ENCODE measurements around the gene RAD18.

Gene RAD18

DNA sequence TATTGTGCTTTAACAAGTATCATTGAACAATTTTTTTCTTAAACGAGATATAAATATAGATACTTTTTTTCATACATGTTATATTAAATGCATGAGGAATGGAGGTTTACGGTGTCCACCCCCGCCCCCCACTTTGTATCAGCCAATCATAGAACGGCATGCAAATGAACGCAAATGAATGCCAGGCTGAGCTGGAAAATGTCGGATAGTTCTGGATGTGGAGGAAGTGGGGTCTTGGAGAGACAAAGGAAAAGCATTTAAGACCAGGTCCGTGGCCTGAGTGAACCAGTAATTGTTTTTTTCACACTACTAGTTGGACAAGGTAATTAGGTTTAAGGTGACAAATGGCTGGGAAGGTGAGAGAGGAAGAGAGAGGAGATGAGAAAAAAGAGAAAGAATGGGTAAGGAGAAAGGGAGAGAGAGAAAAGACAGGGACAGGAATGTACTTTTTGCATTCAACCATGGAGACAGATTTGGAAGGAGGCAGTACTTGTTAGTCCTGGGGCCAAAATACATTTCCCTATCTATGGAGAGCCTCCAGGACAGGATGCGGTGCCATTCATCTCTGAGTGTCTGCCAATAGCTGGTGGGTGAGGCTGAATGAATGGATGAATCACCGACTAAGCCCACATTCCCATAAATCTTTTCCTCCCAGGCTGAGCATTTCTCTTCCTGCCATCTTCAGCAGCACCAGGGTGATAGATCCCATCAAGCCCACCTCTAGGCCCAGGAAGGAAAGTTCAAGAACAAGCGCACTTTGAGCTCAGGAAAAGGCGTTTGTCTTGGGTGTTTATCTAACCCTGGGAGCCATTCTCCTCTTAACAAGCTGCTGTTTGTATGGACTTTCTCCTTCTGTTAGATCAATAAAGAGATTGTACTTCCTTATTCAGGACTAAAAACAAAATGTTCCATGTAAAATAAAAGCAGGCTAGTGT lies 1.4 kb upstream of the RAD18 start:
- no peak for DNase-seq (ENCODE audit: low read depth)

DNA sequence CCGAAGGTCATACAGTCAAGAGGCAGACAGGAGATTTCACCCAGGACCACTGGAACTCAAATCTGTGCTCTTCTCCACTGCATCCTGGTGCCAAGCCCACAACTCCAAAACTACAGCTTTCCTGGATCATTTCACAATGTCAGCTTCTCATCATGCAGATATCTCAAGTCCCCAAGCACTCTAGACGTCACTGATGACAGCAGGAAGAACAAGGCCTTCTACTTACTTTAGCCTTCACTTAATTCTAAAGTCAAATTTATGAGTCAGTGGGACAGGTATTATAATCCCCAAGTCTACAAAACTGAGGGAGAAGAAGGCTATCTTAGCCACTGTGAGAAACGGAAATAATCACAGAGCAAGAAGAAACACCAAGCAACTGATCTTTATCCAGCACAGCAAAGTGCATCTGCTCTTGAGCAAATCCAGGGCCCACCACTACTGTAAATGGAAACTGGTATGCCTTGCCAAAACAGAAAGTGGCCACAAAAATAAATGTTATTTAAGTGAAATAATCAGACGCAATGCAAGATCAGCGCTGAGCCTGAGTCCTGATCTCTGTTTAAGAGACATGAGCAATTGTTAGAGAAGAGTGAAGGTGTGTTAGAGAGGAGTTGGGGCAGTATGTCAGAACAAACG lies 928 bp downstream of the RAD18 start:
- DNase-seq (ENCODE audit: low read depth) = no peak

DNA sequence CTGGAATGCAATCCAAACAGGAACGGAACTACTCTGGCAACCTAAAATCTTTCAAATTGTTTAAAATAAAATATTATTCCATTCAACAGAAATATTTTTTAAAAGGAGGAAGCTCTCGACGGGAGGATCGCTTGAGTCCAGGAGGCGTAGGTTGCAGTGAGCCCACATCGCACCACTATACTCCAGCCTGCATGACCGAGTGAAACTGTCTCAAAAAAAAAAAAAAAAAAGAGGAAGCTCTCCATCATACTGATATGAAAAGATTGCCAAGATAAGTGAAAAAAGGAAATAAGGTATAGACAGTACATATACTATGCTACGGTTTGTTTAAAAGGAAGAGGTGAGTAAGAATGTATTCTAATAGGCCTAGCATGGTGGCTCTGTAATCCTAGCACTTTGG lies 3.6 kb downstream of the RAD18 start:
- no peak for DNase-seq (ENCODE audit: low read depth)

DNA sequence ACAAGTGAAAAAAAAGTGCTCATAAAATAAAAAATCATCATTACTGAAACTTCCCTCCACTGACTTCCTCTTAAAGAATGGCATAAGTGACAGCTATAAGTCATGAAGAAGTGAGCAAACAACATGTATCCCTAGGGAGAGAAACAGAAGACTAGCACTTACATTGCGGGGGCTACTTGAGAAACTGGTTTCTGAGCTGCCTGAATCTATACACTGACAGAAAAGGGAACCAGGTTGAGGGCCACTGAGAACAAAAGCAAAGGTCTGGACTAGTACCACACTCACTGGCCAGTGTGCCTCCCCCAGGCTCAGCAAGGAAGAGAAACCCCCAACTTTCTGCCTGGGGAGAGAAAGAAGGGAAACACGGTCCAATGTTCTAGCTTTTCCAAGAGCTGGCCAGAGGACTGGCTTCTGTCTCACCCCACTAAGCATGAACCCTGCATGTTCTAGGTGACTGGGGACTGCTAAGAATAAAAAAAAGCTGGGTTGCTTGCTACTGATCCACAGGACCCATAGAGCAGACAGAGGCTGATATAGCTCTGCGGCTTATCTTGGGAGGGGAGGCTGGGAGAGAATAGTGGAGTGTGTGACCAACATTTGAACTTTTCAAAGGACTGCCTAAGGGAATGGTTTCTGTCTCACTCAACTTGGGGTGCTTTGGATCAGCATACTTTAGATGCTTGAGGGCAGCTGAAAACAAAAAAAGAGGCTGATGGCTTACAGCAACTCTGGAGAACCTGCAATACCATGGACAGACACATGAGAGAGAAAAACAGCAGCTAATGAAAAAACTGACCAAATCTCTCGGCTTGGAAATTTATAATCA lies 8.1 kb downstream of the RAD18 start:
- no peak for DNase-seq (ENCODE audit: low read depth)

DNA sequence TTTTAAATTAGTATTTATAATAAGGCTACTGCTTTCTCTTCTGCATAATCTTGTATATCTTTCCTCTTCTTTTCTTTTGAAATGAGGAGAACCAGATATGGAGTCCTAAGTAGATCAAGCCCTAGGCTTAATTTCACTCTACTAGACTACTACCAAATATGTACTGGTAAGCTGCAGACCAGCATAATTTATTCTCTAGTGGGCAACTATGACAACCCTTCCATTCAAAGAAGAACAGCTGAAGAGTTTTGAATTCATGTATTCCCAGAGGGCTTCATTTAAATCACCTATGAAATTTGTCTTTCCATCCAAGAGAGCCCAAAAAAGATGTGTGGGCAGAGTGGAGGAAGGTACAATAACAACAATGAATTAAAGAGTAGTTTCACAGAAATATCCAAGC lies 10.0 kb downstream of the RAD18 start:
- no peak for DNase-seq (ENCODE audit: low read depth)

DNA sequence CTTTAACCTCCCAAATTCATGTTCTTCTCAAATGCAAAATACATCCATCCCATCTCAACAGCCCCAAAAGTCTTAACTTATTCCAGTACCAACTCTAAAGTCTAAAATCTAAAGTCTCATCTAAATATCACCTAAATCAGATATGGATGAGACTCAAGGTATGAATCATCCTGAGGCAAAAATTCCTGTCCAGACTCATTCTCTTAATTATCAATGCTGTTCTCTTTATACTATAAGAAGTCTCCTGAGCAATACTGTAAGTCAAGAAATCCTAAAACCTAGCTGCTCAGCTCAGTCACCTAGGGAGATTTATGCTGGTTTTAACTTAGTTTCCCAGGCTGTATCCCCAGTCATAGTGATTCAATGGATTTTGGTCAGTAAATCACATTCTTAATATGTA lies 11.1 kb downstream of the RAD18 start:
- DNase-seq (ENCODE audit: low read depth) = no peak

DNA sequence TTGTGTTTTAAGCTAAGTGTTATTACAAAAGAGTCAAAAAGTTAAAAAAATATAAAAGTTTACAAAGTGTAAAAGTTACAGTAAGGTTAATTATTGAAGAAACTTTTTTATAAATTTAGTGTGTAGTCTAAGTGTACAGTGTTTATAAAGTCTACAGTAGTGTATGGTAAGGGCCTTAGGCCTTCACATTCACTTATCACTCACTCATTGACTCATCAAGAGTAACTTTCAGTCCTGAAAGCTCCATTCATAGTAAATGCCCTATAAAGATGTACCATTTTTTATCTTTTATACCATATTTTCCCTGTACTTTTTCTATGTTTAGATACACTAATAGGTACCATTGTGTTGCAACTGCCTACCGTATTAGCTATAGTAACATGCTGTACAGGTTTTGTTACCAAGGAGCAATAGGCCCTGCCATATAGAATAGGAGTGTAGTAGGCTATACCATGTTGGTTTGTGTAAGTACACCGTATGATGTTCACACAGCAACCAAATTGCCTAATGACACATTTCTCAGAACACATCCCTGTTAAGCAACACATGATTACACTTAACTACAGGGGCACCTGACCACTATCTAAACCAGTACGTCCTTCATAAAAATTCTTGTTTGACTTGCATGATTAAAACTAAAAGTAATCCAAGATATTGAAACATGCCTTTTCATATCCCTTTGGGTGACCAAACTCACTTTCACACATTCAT lies 17.2 kb downstream of the RAD18 start:
- no peak for DNase-seq (ENCODE audit: low read depth)

DNA sequence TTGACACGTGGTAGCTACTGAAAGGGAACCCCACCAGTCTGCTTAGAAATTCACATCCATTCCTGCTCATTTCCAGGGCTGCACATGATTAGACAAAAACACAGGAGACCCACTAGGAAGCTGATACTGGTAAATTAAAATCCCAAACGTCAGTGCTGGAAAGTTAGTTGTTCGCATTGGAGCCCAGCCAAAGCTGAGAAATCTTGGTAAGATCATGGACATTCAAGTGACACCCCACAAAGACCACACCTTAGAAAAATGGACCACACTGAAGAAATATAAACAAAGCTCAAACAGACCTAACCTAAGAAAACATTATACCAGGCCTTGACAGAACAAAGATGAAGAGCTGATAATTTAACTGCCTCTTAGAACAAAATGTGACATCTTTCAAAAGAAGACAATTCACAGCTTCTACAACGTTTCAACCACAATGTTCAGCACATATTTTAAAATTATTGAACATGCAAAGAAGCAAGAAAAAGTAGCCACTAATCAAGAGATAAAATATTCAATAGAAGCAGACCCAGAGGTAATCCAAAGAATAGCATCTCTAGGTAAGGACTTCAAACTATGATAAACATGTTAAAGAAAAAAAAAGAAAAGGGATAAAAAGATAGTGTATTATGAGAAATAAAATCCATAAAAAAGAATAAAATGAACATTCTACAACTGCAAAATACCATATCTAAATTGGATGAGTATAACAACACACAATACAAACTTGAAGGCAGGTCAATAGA lies 20.4 kb downstream of the RAD18 start:
- DNase-seq (ENCODE audit: low read depth) = no peak

DNA sequence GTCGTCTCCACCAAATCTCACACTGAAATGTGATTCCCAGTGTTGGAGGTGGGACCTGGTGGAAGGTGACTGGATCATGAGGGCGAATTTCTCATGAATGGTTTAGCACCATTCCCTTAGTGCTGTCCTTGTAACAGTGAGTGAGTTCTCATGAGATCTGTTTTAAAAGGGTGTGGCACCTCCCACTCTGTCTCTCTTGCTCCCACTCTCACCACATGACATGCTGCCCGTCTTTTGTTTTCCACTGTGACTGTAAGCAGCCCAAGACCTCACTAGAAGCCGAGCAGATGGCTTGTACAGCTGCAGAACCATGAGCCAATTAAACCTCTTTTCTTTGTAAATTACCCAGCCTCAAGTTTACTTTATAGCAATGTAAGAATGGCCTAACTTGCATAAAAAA lies 21.2 kb downstream of the RAD18 start:
- no peak for DNase-seq (ENCODE audit: low read depth)

DNA sequence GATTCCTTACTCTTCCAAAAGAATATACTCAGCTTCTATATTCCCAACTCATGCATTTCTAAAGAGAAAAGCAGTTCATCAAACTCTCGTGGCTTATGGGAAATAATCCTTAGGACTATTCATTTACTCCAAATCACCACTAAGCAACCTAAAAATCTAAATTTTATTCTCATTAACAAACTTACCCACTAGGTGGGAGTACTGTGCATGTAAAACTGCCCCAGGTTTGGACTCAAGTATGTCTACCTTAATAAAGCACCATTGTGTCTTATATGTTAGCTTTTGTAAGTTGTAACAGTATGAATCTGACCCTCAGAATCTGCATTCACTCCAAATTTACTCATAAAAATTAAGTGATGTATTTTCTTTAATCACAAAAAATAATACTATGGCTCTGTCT lies 25.3 kb downstream of the RAD18 start:
- no peak for DNase-seq (ENCODE audit: low read depth)

DNA sequence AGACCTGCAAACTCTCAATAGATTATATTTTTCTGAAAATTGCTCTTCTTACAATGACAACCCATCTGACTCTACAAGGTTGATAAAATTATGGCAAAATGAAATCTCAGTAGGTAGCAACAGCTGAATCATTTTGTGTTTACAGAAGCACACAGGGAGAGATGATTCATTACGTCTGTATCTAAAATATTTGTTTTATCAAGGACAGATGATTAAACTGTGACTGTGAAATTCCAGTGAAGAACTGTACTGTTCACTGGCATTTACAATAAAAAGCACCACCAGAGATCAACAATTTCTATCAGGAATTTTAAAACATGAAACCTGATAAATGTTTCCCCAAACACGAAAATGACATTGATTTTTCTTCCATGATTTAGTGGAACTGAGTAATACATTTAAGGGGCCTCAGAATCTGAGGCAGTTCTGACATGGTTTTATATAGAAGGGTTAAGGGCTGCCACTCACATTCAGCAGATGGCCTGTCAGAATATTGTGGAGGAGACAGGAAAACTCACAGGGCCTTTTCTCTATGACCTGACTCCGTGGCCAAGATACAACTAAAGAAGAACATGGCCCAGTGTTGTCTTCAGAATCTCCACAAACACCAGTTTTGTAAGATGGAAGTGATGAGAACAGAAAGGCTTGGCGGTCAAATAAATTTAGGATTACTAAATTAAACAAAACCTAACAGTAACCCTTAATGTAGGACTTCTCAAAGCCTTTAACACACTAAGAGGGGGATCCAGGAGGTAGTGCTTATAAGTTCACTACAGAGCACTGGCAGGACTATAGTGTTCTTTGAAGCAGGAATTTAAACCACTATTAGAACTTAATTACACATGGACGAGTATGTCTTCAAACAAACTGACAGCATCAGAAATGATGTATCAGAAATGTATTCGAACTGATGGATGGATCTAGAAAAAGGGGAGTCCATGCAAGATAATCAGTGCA lies 25.9 kb downstream of the RAD18 start:
- no peak for DNase-seq (ENCODE audit: low read depth)

DNA sequence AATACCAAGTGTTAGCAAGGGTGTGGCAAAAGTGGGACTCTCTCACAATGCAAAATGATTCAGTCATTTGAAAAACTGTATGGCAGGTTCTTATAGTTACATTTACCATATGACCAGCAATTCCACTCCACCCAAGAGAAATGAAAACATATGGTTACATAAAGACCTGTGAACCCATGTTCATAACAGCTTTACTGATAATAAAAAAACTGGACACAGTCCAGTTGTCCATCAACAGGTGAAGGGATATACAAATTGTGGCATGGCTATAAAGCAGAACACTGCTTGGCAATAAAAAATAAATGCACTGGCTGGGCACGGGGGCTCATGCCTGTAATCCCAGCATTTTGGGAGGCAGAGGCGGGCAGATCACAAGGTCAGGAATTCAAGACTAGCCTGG lies 30.8 kb downstream of the RAD18 start:
- no peak for DNase-seq (ENCODE audit: low read depth)

DNA sequence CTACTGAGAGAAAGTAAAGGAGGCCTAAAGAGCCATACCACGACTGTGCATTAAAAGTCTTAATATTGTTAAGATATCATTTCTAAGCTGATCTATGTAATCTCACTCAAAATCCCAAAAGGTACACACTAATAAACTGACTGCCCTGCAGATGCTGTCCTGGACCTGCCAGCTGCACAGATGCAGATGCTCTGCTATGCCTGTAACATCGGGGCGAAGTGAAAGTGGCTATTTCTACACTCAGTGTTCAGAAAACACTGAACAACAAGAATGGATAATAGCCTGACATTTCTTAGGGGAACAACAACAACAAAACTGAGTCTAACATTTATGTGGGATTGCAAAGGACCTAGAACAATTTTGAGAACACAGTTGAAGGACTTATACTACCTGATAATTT lies 31.9 kb downstream of the RAD18 start:
- DNase-seq (ENCODE audit: low read depth) = no peak

DNA sequence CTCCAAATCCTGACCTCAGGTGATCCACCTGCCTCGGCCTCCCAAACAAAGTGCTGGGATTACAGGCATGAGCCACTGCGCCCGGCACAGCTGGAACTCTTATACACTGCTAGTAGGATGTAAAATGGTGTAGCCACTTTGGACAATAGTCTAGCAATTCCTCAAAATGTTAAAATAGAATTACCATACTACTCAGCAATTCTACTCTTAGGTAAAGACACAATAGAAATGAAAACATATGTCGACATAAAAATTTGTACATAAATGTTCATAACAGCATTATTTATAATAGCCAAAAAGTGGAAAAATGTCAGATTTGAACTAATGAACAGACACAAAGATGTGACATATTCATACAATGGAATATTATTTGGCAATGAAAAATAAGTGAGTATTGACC lies 33.4 kb downstream of the RAD18 start:
- DNase-seq (ENCODE audit: low read depth) = no peak

DNA sequence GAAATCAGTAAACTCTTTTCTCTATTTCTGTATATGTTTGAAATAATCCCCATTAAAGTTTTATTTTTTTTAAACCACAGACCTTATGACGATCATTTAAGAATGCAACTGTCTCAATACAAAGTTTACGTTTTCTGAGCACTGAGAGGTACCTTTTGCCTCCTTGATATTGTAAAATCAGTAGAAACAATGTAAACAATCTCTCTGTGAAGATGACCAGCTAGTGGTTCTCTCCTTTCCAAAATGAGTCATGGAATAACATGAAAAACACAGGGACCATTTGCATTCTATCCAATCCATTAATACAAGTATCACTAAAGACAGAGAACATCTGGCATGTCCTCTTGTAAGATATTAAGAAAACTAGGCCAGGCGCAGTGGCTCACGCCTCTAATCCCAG lies 48.8 kb downstream of the RAD18 start:
- DNase-seq (ENCODE audit: low read depth) = no peak

DNA sequence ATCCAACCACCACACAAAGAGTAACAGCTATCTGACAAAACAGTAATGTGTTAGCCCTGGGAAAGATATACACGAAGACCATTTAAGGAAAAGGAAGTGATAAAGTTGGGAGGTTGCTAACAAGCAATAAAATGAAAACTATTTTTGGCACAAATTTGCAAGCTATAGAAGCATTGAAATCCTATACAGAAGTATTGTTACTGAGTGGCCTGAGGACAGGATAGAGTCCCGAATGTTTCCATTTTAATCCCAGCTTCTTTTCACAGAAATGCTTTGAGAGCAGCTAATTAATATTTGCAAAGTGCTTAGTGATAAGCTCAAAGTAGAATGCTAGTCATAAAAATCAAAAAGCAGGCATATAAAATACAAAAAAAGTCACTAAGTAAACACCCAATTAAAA lies 51.5 kb downstream of the RAD18 start:
- no peak for DNase-seq (ENCODE audit: low read depth)

DNA sequence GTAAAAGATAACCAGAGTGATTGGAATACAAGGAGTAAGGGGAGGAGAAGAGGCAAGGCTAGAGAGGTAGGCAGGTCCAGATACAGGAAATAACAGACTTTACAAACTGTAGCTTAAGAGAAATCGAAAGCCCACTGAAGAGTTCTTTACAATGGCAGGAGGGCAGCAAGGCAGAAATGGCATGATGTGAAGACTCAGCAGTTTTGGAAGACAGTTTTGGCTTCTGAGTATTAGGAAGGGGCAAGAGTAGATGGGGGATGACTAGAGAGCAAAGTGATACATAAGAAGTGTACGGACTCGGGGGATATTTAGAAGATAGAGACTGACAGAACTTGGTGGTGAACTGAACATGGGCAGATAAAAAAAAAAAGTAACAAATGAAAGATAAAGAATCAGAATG lies 54.1 kb downstream of the RAD18 start:
- DNase-seq (ENCODE audit: low read depth) = no peak

DNA sequence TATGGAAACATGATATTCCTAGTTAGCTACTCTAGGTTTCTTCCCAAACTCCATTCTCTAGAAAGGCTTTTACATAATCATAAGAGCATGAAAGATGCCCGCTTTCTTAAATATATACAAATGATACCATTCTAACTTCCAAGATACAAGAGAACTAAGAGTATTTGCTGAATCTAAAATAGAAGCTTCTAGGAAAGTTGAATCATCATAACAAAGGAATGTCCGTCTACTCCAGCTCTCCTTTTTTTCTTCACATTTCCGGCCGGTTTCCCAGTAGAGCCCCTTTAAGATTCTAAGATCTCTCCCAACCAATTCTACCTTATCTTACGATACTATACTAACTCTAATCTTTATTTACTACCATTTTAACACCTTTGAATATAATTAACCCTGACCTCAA lies 60.1 kb downstream of the RAD18 start:
- DNase-seq (ENCODE audit: low read depth) = no peak

DNA sequence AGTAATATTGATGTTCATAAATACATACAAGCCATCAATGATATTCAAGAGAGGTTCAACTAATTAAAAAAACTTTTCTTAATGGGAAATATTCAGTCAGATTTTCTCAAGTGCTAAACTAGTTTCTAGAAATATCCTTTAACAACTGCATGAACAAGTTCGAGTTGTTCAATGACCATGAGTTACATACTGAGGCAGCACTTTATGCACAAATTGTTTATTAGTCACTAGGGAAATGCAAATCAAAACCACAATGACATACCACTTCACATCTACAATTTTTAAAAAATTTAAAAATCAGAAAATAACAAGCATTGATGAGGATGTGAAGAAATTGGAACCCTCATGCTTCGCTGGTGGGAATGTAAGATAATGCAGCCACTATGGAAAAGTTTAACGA lies 62.4 kb downstream of the RAD18 start:
- DNase-seq (ENCODE audit: low read depth) = no peak

DNA sequence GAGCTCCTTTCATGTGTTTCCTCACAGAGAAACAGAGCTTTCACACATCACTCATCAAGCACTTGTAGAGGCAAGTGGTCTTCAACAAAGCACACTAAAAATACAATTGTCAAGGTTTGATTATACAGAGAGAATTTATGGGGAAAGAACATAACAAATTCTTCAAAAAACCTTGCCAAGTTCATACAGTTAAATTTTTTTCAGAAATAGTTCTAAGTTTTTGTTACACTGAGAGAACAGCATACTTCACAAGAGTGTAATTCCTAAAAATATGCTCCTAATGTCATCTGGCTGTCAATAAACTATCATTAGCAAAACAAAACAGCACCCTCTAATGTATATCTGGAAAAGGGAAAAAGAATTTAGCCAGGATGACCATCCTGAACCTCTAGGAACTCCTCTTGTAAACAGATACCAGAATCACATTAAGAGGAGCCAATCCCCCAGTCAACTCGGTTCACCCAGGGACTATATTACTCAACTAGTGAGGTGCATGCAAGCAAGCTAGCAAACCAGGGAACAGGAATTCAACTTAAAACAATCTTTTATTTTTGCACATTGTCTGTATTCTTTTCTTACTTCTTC lies 63.3 kb downstream of the RAD18 start:
- no peak for DNase-seq (ENCODE audit: low read depth)

Data from activated T-cell treated with anti-CD3 and anti-CD28 coated beads for 24 hours (primary cell).